GM21360 (cell line): ENCODE measurements around the gene PDCD1.

ENCODE experiments used
- ATAC-seq: cut with Tn5 transposase; IDR thresholded peaks from one replicate; pipeline ENCODE4 v1.9.1; 2021; ENCODE audit warnings: mild to moderate bottlenecking, moderate library complexity; ENCODE audit not compliant: unreplicated experiment

Gene PDCD1

DNA sequence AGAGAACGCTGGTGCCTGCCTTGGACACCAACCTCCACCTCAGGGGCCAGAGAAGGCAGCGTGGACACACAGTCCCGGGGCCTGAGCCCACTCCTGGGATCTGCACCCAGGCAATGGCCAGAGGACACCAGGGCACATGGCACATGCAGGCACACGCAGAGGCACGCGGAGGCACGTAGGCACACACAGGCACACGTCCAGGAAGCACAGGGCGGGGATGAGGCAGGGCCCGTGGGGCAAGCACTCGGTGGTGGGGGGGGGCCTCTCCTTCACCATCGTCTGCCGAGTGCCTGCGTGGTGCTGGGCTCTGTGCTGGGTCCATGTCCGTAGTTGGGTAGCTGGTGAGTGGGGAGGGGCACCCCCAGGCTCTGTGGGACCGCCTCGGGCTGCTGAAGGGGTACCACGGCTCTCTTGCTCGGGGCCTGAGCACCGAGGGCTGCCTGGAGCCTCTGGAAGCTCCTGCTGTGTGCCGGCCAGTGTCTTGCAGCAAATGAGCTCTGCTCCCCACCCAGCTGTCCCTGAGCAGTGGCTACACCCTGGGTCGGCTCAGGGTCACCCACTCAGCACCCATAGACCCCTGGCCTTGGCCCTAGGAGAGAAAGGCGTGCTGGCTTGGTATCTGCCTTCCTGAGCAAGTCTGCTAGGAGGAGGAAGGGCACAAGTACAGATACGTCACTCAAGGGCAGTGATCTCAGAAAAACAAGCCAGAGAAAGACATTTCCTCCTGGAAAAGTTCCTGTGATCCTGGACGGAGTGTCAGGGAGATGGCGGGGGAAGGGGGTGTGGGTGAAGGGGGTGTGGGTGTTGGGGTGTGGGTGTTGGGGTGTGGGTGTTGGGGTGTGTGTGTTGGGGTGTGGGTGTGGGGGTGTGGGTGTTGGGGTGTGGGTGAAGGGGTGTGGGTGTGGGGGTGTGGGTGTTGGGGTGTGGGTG, 37.3 kb upstream of the PDCD1 start:
- no peak for ATAC-seq

DNA sequence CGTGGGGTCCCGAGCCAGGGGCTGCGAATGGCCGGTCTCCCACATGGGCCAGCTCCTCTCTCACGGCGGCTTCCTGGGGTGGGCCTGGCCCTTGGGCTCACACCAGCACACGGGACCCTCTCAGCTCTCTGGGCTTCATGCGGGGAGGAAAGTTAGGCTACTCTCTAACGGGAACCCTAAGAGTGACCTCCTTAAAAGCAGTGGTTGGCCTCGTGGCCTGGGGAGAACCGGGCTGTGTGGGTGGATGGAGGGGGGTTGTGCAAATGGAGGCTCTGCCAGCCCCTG, 36.7 kb upstream of the PDCD1 start:
- ATAC-seq, result no peak

DNA sequence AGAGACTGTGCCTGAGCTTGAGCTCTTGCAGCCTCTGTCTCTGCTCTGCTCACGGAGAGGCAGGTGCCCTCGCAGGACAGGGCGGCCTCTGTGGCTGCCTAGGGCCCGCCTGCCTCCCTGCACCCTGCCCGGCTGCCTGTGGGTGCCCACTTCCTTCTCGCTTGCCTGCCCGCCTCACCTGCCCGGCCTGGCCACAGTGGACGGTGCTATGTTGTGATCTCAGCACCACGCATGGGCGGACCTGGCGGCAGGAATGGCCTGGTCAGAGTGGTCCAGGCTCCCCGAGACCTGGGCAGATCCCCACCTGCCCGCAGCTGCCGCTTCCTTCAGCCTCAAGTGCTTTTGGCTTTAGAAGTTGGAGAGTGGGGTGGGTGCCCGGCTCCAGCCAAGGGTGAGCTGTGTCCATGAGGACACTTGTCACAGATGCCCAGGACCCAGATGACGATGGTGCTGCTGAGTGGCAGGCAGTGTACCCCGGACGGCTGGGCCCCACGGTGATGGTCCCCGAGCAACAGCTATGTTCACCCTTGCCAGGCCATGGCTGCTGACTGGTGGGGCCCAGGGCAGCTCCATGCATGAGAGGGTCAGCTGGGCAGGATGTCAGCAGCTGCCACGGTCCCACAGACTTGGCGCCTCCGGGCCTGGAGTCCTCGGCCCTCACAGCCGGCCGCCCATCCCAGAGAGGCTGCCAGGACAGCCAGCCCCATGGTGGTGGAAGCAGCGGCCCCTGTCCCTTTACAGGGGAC, 36.2 kb upstream of the PDCD1 start:
- no peak for ATAC-seq

DNA sequence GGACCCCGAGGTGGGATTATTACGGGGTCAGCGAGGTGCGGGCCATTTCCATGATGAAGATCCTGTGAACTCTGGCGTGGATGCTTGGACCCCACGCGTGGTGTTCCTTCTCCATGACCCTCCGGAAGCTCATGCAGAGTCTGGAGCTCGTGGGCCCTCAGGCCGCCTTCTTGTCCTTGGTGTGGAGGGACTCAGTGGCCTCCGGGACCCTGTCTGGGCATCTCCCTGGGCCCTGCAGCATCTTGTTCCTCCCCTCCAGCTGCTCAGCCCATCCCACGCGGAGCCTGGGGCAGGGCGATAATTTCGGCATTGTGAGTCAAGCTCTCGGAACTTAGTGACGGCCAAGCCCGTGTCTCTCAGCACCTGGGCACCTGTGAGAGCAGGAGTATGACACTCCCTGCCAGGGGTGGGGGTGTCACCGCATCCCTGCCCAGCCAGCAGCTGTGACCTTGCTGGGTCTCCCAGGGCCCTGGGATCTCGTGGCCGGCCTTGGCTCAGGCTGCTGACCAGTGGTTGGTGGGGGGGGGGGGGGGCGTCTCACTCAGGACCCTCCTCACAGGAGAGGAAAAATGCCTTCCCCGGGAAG, 35.5 kb upstream of the PDCD1 start:
- ATAC-seq, result no peak

DNA sequence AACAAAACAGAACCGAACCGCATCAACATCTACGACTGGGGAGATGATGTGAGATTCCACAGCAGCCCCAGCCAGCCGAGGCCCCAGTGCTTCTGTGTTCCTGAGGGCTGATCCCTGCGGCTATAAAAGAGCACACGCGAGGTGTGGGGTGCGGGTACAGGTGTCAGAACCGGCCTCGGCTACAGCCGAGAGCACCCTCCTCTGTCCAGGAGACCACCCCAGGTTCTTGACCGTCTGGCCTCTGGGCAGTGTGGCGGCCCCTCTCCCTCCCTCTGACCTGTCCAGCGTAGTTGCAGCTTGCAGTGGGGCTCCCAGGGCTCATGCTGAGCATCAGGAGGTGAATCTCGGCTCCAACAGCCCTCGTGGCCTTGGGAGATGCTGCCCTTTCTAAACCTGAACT, 34.6 kb upstream of the PDCD1 start:
- no peak for ATAC-seq

DNA sequence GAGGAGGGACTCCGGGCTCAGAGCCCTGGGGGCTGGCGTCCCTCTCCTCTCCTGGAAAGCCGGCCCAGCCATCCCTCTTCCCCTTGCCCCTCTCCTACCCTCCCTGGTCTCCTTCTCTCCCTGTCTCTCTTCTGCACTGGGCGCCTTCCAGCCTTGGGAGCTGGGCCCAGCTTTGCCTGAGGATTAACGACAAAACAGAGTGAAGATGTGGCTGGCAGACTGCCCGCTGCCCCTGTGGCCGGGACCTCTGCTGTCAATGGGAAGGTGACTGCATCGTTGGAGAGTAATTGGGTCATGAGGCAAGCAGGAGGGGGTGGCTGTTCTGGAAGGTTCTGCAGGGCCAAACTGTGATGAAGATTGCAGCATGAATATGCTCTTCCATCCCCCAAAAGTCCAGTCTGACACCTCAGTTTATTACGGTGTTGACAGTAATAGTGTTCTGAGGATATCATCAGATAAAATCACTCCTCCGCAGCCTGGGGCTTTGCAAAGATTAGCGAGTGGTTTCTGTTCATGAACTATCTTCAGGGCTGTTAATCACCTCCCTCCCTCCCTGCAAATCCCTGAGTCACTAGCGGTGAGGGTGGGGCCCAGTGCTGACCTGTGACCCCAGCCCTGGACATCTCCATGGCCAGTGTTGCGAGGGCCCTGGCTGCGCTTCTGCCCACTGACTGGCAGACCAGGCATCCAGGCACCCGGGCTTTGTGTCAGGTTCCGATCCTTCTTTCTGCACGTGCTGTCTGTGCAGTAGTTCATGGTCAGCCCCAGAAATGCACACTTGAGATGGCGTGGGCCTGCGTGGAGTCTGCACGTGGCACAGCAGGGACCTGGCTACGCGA, 33.8 kb upstream of the PDCD1 start:
- no peak for ATAC-seq

DNA sequence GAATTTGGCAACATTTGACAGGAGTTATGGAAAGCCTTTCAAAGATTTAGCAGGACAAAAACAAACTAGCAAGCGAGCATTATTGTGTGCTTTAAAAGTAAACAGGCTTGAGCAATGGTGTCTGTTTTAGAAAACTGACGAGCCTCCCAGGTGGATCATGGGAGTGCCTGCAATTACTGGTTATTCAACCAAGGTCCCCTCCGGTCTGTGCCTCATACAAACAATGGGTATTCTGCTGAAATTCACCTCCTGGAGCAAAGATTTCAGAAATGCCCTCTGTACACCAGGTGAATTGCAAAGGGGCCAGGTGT, 33.2 kb upstream of the PDCD1 start:
- no peak for ATAC-seq

DNA sequence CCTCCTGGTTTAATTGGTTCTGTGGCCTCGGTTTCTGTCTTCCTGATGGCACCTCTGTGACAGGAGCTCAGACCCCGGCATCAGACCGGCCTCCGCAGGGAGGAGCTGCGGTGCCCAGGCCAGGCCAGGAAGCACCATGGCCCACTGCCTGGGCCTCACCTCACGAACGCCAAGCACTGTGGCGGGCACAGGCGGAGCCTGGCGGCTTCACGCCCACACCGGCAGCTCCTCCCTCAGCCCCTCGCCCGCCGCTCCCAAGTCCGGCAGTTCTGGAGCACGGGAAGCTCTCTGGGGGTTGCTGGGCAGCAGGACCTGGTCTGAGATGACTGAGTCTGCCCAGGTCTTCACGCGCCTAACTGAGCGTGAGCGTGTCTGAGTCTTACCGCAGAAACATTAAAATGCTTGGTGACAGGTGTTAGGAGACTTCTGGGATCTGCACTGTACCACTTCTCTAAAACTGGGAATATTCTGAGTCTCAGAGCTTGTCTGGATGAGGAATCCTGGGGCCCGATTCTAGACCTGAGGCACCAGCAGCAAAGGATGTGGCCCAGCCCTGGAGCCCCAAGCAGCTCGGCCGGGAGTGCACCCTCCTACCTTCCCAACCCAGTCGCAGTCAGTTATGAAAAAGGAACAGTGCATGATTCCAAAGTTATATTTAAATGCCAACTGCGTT, 32.8 kb upstream of the PDCD1 start:
- no peak for ATAC-seq

DNA sequence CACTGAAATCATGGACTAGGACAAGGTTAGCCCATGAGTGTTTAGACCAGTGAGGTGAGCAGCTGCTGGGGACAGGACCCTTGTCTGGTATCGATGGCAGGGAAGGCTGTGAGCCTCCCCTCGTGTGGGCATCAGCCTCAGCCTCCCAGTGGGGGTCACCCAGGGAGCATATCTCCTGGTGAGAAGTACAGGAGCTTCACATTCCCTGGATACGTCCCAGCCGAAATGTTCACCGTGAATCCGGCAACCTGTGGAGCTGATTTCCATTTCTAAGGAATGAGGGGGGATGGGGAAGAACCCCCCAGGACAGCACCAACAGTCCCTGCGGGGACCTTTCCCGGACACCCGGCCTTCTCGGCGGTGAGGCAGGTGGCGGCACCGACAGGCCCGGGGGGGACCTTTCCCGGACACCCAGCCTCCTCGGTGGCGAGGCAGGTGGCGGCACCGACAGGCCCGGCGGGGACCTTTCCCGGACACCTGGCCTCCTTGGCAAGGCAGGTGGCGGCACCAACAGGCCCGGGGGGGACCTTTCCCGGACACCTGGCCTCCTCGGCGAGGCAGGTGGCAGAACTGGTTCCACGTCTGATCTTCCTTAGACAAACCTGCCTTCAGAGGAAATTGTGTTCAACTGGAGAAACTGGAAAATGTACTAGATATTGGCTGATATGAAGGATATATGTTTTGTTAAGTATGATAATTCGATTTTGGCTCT, 32.0 kb upstream of the PDCD1 start:
- no peak for ATAC-seq

DNA sequence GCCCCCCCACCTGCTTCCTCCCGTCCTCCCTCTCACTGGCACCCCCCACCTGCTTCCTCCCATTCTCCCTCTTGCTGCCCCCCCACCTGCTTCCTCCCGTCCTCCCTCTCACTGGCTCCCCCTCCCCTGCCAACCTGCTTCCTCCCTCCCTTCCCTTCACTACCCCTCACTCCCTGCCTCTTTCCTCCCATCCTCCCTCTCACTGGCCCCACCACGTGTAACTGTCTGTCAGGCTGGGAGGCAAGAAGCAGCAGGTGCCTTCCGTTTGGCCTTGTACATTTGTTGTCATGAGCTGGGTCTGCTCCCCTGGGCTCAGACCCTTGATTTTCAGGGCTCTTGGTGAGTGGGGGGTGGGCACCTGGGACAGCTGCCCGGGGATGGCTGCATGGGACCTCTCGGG, 29.9 kb upstream of the PDCD1 start:
- ATAC-seq, result no peak

DNA sequence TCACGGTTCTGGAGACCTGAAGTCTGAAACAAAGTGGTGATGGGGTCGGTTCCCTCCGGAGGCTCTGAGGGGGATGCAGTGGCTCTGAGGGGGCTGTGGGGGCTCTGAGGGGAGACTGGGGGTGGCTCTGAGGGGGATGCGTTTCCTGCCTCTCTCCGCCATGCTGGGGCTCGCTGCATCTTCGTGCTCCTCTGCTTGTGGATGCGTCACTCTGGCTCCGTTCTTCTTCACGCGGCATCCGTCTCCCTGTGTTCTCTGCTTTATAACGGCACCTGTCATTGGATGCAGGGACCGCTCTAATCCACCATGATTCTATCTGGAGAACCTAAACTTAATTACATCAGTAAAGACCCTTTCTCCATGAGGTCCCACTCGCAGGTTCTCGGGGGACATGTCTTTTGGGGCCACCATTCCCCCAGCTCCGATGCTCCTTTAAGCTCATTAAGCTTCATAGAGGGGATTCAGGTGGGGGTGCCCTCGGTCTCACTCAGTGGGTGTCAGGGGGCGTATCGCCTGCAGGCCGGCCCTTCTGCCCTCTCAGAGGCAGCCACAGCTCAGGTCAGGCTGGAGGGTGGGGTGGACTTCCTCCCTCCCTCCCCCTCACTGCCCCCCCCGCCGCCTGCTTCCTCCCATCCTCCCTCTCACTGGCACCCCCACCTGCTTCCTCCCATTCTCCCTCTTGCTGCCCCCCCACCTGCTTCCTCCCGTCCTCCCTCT, 29.3 kb upstream of the PDCD1 start:
- no peak for ATAC-seq

DNA sequence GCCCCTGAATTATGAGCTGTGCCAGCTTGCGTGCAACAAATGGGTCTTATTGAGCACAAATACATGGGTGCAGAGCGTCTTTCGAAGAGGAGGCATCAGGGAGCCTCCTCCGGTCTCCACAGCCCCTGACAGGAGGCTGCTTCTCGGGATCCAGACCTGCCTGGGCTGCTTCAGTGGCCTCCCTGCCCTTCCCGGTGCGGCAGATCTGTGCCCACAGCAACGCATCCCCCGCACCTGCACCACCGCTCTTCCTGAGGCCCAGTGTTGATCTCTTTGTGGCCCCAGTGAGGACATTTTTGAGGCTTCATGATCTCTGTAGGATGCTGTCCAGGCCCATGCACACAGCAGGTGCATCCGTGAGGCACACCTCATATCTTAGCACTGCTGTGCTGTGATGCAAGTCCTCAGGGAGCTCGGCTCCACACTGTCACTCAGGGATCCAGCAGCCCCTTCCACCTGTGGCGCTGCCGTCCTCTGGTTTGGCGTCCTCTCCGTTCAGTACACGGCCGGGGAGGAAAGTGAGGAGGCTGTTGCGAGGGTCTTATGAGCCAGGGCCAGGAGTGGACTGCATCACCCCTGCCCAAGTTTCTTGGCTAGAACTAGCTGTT, 28.2 kb upstream of the PDCD1 start:
- ATAC-seq, result no peak

DNA sequence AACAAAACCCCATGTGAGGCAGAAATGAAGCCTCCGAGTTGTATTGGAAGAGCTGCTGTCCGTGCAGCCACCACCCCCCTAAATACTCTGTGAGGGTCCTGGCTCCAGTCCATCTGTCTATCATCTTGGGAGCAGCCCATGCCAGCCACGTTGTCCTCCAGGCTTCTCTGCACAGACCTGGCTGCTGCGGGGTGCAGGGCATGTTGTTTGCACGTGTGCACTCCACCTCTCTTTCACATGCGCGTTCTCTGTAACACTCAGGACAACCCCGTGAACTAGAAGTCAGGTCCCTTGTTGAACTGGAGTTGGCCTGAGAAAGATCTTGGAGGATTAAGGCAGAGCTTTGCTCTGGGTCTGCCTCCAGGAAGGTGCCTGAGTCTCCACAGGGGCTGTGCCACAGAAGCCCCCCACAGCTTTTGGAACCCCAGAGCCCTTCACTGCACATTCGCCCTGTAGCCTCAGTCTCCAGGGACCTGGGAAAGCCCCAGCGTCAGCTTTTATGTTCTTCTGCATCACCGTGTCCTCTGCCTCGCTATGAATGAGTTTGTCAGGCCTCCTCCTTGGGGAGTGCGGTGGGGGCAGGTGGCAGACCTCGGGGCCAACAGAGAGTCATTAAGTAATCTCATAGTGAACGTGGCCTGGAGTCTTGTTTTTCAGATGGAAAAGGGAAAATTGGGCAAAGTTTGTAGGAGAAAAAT, 27.4 kb upstream of the PDCD1 start:
- ATAC-seq, result no peak

DNA sequence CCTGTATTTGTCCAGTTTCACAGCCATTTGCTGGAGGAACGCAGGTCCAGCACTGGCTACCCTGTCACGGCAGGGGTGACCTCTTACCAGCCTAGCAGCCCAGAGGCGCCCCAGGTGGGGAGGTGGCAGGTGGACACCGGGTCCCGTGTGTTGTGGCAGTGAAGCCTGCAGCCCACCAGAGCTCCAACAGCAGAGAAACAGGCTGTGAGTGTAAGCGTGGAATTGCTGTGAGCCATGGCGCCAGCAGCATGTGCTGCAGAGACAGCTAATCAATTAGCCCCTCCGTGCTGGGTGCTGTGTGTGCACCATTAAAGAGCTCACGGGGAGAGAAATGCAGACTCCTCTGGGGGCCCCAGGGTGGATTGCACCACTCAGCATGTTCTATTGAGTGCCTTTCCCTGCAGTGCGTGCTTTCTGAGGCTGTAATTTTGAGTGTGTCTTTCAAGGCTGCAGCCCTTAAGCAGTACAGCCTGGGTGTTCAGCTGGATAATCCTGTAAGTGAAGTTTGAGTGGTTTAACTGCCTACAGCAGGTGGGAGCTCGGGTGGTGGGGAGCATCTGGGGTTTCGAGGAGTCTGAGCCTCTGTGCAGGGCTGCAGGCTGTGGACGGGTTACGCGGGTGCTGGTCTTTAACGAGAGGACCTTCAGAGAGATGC, 26.7 kb upstream of the PDCD1 start:
- no peak for ATAC-seq

DNA sequence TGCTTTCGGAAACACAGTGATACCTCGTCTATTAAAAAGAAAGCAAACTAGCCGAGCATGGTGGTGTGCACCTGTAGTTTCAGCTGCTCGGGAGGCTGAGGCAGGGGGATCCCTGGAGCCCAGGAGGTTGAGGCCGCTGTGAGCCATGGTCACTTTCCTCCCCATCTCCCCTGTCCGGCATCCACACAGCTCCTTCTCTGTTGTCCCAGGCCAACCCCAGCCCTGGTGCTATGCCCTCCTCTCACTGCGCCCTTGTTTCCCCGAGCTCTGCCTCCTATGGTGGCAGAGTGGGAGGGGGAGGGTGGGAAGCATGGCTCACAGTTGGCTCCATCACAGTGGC, 26.2 kb upstream of the PDCD1 start:
- no peak for ATAC-seq

DNA sequence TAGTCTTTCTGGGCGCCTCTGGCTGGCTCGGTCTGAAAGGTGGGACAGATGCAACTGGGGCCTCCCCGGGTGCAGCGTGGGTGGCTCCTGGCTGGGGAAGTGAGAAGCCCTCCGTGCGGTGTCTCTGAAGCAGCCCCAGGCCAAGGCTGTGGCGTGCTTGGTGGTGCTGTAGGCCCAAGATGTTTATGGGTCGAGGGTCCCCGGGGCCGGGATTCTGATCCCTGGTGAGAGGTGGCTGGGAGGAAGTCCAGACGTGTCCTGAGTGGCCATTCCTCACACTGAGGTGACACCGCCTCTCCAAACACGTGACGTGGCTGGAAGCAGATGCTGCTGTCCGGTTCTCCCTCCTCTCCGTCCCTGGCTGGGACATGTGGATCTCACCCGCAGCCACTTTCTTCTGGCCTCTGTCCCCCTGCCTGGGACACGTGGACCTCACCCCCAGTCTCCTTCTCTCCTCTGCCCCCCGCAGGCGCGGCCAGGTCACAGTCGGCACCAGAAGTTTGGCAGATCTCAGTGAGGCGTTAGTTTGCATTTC, 23.5 kb upstream of the PDCD1 start:
- peak; percentile 58 for ATAC-seq

DNA sequence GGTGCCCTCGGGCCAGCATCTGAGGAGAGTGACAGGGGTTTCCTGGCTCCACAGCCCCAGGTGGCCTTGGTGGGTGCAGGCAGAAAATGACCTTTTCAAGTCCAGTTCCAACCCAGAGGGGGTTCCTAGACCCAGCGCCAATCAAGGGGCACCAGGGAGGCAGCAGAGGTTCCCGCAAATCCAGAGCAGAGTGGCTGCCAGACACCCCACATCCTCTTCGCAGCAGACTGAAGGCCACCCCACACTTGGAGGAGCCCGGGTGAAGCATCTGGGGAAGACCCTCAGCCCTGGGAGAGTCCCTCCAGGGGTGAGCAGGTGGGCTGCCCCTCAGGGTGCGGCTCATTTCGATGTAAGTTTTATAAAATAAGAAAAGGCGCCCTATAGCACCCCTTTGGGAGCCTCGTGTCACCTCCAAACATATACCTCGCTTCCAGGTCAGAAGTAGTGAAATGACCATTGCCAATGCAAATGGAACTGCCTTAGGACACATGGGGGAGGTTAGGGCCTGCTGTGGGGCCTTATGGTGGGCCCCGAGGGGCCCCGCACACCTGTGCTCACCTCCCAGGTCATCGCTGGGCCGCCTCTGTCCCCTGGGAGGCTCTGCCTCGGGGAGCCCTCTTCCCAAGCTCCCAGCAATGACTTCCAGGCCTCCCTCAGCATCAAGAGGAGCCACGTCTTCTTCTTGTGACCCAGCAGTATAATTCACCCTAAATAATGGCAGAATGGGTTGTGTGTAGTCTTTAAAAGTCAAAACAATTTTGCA, 21.8 kb upstream of the PDCD1 start:
- no peak for ATAC-seq
